CD4-positive, alpha-beta T cell (primary cell): ENCODE measurements around the gene ARID1B. TPM values are rescaled to one million over a fixed set of nuclear protein-coding genes. Genes with fewer than 3 reads are reported as not detected.
A peak's percentile ranks its signal among the peaks of the same experiment; 100 is the strongest.

ENCODE experiments used
- ATAC-seq: fragments of 200-7000 bp; cut with Tn5 transposase; one replicate; pipeline ENCODE4 v1.10.0; 2022; ENCODE audit warnings: mild to moderate bottlenecking; ENCODE audit not compliant: poor library complexity
- CTCF ChIA-PET: fragments of 350-600 bp; sonication (Branson Sonifier 250); formaldehyde crosslinking; loops from one replicate; lab custom pipeline; 2021; ENCODE audit warnings: antibody characterized with exemption, inconsistent platforms; lab: Charles Lee
- POLR2A ChIA-PET: fragments of 350-600 bp; sonication (Branson Sonifier 250); formaldehyde crosslinking; loops from one replicate; lab custom pipeline; 2021; ENCODE audit warnings: antibody characterized with exemption, inconsistent platforms; lab: Charles Lee
- DNase-seq, 14 experiments: peaks; one replicate each; pipeline ENCODE4 v3.0.0-alpha.2; 2013 to 2020; ENCODE audit warnings: mixed read lengths in 2 of 14
- H3K27ac ChIP-seq, 2 donors: one replicate each; pipeline versions ENCODE4 v1.5.1 to v1.7.0; 2013; ENCODE audit warnings: low read length in 2 of 2, low read depth in 1 of 2, mild to moderate bottlenecking in 1 of 2
- H3K27me3 ChIP-seq, 2 experiments: 1 replicate in 1 of 2; 2 replicates in 1 of 2; pipeline versions ENCODE4 v1.6.1 to v1.7.0; 2013; ENCODE audit warnings: low read length in 2 of 2, control low read depth in 1 of 2, mild to moderate bottlenecking in 1 of 2, moderate library complexity in 1 of 2; ENCODE audit not compliant: insufficient read depth in 2 of 2, control insufficient read depth in 1 of 2
- H3K36me3 ChIP-seq: one replicate; pipeline ENCODE4 v1.6.1; 2013; ENCODE audit warnings: low read length, control low read depth; ENCODE audit not compliant: insufficient read depth
- H3K4me1 ChIP-seq: one replicate; pipeline ENCODE4 v1.6.1; 2013; ENCODE audit warnings: low read length, control low read depth; ENCODE audit not compliant: insufficient read depth
- H3K4me3 ChIP-seq: one replicate; pipeline ENCODE4 v1.5.1; 2013; ENCODE audit warnings: mild to moderate bottlenecking, low read length, moderate library complexity
- H3K9me3 ChIP-seq, 2 experiments: 1 replicate in 1 of 2; 2 replicates in 1 of 2; pipeline versions ENCODE4 v1.6.1 to v1.7.0; 2013; ENCODE audit warnings: low read length in 2 of 2, mild to moderate bottlenecking in 2 of 2, control low read depth in 1 of 2, moderate library complexity in 1 of 2; ENCODE audit not compliant: control insufficient read depth in 1 of 2, insufficient read depth in 1 of 2
- H3K27ac Mint-ChIP-seq: one replicate; pipeline ENCODE4 v1.8.0; 2020; ENCODE audit warnings: mixed read lengths
- H3K27me3 Mint-ChIP-seq: one replicate; pipeline ENCODE4 v1.8.0; 2021; ENCODE audit warnings: mixed read lengths
- H3K36me3 Mint-ChIP-seq: one replicate; pipeline ENCODE4 v1.8.0; 2021; ENCODE audit warnings: low read depth, mixed read lengths
- H3K4me1 Mint-ChIP-seq: one replicate; pipeline ENCODE4 v1.8.0; 2021; ENCODE audit warnings: low read depth, mixed read lengths
- H3K4me3 Mint-ChIP-seq: one replicate; pipeline ENCODE4 v1.8.0; 2020; ENCODE audit warnings: mild to moderate bottlenecking, mixed read lengths
- H3K9me3 Mint-ChIP-seq: one replicate; pipeline ENCODE4 v1.8.0; 2020; ENCODE audit warnings: mixed read lengths
- intact Hi-C, 2 experiments: fragments of 100-400 bp; cut with DNase I in 1 of 2; cut with micrococcal nuclease in 1 of 2; formaldehyde crosslinking; loops; one replicate each; pipeline versions ENCODE4 v1.15.1 to v1.9.0; 2023 to 2025; cut with DNase I, micrococcal nuclease
- total RNA-seq, 174 experiments: library from RNA in 2 of 174; stranded (reverse) in 2 of 174; gene quantifications; one replicate each; pipeline ENCODE4 v1.2.3 and lab custom pipeline; 2021 to 2026
- TF ChIP-seq, protein P1 (sequence below): fragments of 200-600 bp; IDR thresholded peaks from one replicate; pipeline ENCODE4 v1.8.0; 2022; ENCODE audit warnings: antibody characterized with exemption, mild to moderate bottlenecking

Gene ARID1B
- total RNA-seq, 2 experiments from 2014 or later: 120 to 125 TPM

DNA sequence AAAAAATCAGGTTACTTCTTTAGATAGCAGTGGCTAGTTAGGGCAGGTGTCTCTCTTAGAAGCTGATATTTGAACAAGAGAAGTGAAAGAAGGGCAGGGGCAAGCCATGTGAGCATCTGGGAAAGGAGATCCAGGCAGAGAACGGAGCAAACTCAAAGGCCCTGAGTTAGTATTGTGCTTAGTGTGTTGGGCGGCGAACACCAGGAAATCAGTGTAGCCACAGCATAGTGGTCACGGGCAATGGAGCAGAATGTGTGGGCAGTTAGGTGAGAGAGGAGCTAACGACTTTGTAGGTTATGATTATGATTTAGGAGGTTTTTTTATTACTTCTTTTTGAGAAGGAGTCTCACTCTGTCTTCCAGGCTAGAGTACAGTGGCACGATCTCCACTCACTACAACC lies 316.9 kb downstream of the ARID1B start:
- peaks cover 9% of the 10 kb centered on the region for H3K4me1 ChIP-seq
- TF ChIP-seq, protein P1, sequence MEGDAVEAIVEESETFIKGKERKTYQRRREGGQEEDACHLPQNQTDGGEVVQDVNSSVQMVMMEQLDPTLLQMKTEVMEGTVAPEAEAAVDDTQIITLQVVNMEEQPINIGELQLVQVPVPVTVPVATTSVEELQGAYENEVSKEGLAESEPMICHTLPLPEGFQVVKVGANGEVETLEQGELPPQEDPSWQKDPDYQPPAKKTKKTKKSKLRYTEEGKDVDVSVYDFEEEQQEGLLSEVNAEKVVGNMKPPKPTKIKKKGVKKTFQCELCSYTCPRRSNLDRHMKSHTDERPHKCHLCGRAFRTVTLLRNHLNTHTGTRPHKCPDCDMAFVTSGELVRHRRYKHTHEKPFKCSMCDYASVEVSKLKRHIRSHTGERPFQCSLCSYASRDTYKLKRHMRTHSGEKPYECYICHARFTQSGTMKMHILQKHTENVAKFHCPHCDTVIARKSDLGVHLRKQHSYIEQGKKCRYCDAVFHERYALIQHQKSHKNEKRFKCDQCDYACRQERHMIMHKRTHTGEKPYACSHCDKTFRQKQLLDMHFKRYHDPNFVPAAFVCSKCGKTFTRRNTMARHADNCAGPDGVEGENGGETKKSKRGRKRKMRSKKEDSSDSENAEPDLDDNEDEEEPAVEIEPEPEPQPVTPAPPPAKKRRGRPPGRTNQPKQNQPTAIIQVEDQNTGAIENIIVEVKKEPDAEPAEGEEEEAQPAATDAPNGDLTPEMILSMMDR: no peak
- H3K9me3 ChIP-seq: no peaks in the 10 kb centered on the region
- Mint-ChIP-seq H3K27ac (peak overlapping the region; percentile 32), H3K9me3 (no peaks in the 10 kb centered on the region), H3K36me3 (peaks cover 49% of the 10 kb centered on the region), H3K4me1 (peaks cover 57% of the 10 kb centered on the region), H3K4me3 (no peak overlapping the region), H3K27me3 (no peaks in the 10 kb centered on the region)
- H3K27me3 ChIP-seq: no peaks in the 10 kb centered on the region
- DNase-seq (no peak), ATAC-seq (no peak)
- H3K27ac ChIP-seq: no peak overlapping the region
- POLR2A ChIA-PET: no interaction called here
- CTCF ChIA-PET: no interaction called here
- H3K4me3 ChIP-seq: no peak overlapping the region
- intact Hi-C loops: no loop called here
- H3K36me3 ChIP-seq: peaks cover 10% of the 10 kb centered on the region

- Histone ChIP-seq H3K4me1 (peaks cover 20% of the 10 kb centered on the region), H3K27me3 (no peaks in the 10 kb centered on the region), H3K4me3 (no peak overlapping the region), H3K27ac (no peak overlapping the region), H3K36me3 (peaks cover 10% of the 10 kb centered on the region), H3K9me3 (no peaks in the 10 kb centered on the region)
- ChIA-PET CTCF (no interaction called here), POLR2A (no interaction called here)
- Mint-ChIP-seq H3K4me1 (peaks cover 63% of the 10 kb centered on the region), H3K4me3 (no peak overlapping the region), H3K9me3 (no peaks in the 10 kb centered on the region), H3K27me3 (no peaks in the 10 kb centered on the region), H3K36me3 (peaks cover 39% of the 10 kb centered on the region), H3K27ac (peak overlapping the region; percentile 32)
- DNase-seq: no peak
- intact Hi-C loops: no loop called here
- TF ChIP-seq, protein P1: no peak
- ATAC-seq: no peak
Observed at GRCh38 chr6:157095084-157095483, 317.9 kb downstream of the ARID1B start.

- no peak overlapping the region for H3K4me3 Mint-ChIP-seq
- intact Hi-C loops: no loop called here
- ChIA-PET POLR2A (no interaction called here), CTCF (no interaction called here)
- TF ChIP-seq, protein P1: no peak
- Histone ChIP-seq H3K9me3 (no peaks in the 10 kb centered on the region), H3K4me3 (no peak overlapping the region), H3K36me3 (peaks cover 10% of the 10 kb centered on the region), H3K4me1 (peaks cover 21% of the 10 kb centered on the region), H3K27ac (no peak overlapping the region), H3K27me3 (no peaks in the 10 kb centered on the region)
- DNase-seq: no peak
- peaks cover 40% of the 10 kb centered on the region for H3K36me3 Mint-ChIP-seq
- ATAC-seq: no peak
- H3K9me3 Mint-ChIP-seq: no peaks in the 10 kb centered on the region
- peak overlapping the region; percentile 95 for H3K27ac Mint-ChIP-seq
- peaks cover 67% of the 10 kb centered on the region for H3K4me1 Mint-ChIP-seq
- H3K27me3 Mint-ChIP-seq: no peaks in the 10 kb centered on the region
Observed at GRCh38 chr6:157095569-157095968, 318.4 kb downstream of the ARID1B start.
